Measurements from ENCODE around the gene COLEC12. TPM values are rescaled to one million over a fixed set of nuclear protein-coding genes. Genes with fewer than 3 reads are reported as not detected.

COLEC12 gene
- total RNA-seq, 6 donors from 2014 or later, result 29.3 to 72.2 (median 47.0) TPM

GRCh38 chr18:475202-476031 is 25.1 kb downstream of the COLEC12 start:
- TF ChIP-seq POLR2AphosphoS5 (IDR thresholded peaks at IDR 0.05) (no peak), EP300 (IDR thresholded peaks at IDR 0.05) (no peak), POLR2A (IDR thresholded peaks at IDR 0.05) (no peak), CTCF (IDR thresholded peaks at IDR 0.05) (no peak)
- peak overlapping the region in 2 of 4 donors; percentile 5 to 6 for H3K27ac ChIP-seq
- 49 to 56% methylated on average over 12 of the region's 12 CpGs for WGBS, 2 donors
- ATAC-seq (ENCODE audit: low FRiP score in 2 of 2) (no peak), DNase-seq (no peak)
- H3K4me1 ChIP-seq, result peaks cover 0 to 13% (median 11%) of the 10 kb centered on the region in 4 donors
- no peak overlapping the region for H3K4me3 ChIP-seq
- H3K36me3 ChIP-seq, result no peaks in the 10 kb centered on the region
- no peaks in the 10 kb centered on the region for H3K27me3 ChIP-seq
- no peaks in the 10 kb centered on the region for H3K9me3 ChIP-seq

- DNase-seq (no peak), ATAC-seq (ENCODE audit: low FRiP score in 2 of 2) (no peak)
- Histone ChIP-seq H3K4me3 (no peak overlapping the region), H3K4me1 (peaks cover 0 to 15% (median 11%) of the 10 kb centered on the region in 4 donors), H3K36me3 (no peaks in the 10 kb centered on the region), H3K27ac (no peak overlapping the region), H3K9me3 (no peaks in the 10 kb centered on the region), H3K27me3 (no peaks in the 10 kb centered on the region)
- whole genome bisulfite sequencing, 2 donors, result 73 to 95% methylated on average over 4 of the region's 4 CpGs
- no peak for TF ChIP-seq POLR2A (IDR thresholded peaks at IDR 0.05)
- no peak for TF ChIP-seq EP300 (IDR thresholded peaks at IDR 0.05)
- TF ChIP-seq CTCF (IDR thresholded peaks at IDR 0.05), result no peak
- no peak for TF ChIP-seq POLR2AphosphoS5 (IDR thresholded peaks at IDR 0.05)
Observed at GRCh38 chr18:474416-474815, 26.1 kb downstream of the COLEC12 start.

- DNase-seq (no peak), ATAC-seq (ENCODE audit: low FRiP score in 2 of 2) (no peak)
- Histone ChIP-seq H3K27me3 (no peaks in the 10 kb centered on the region), H3K9me3 (no peaks in the 10 kb centered on the region), H3K27ac (no peak overlapping the region), H3K4me3 (no peak overlapping the region), H3K4me1 (peaks cover 0 to 15% (median 11%) of the 10 kb centered on the region in 4 donors), H3K36me3 (no peaks in the 10 kb centered on the region)
- WGBS, 2 donors, result 81 to 100% methylated on average over 1 of the region's 1 CpG
- no peak for TF ChIP-seq EP300 (IDR thresholded peaks at IDR 0.05)
- TF ChIP-seq POLR2A (IDR thresholded peaks at IDR 0.05), result no peak
- no peak for TF ChIP-seq CTCF (IDR thresholded peaks at IDR 0.05)
- TF ChIP-seq POLR2AphosphoS5 (IDR thresholded peaks at IDR 0.05), result no peak
Observed at GRCh38 chr18:473802-474201, 26.7 kb downstream of the COLEC12 start.

- no peak for ATAC-seq (ENCODE audit: low FRiP score in 2 of 2)
- no peak for DNase-seq
- Histone ChIP-seq H3K4me1 (peaks cover 0 to 15% (median 11%) of the 10 kb centered on the region in 4 donors), H3K36me3 (no peaks in the 10 kb centered on the region), H3K9me3 (no peaks in the 10 kb centered on the region), H3K4me3 (no peak overlapping the region), H3K27me3 (no peaks in the 10 kb centered on the region), H3K27ac (peak overlapping the region in 1 of 4 donors; percentile 47)
- TF ChIP-seq CTCF (IDR thresholded peaks at IDR 0.05) (no peak), POLR2AphosphoS5 (IDR thresholded peaks at IDR 0.05) (no peak), EP300 (IDR thresholded peaks at IDR 0.05) (no peak), POLR2A (IDR thresholded peaks at IDR 0.05) (no peak)
- WGBS, 2 donors, result 68 to 70% methylated on average over 3 of the region's 3 CpGs
Observed at GRCh38 chr18:471716-472115, 28.8 kb downstream of the COLEC12 start.
